A549 (cell line): ENCODE results near the gene HOXD11. TPM values are rescaled to one million over a fixed set of nuclear protein-coding genes. Genes with fewer than 3 reads are reported as not detected.

Source experiments
- ATAC-seq, 2 experiments: fragments of 200-7000 bp in 1 of 2; fragments of >200 bp in 1 of 2; cut with Nextera tagmentation in 1 of 2; cut with Tn5 transposase in 1 of 2; 3 replicates each; pipeline versions ENCODE4 v1.8.0 to v1.9.1; 2018 to 2020; ENCODE audit warnings: mild to moderate bottlenecking in 1 of 2, moderate library complexity in 1 of 2
- CTCF ChIA-PET: fragments of 300-600 bp; sonication (Branson Sonifier 250); formaldehyde crosslinking; extraction: SDS; loops from one replicate; lab custom pipeline; 2021; ENCODE audit warnings: antibody characterized with exemption, inconsistent platforms; lab: Yijun Ruan, JAX
- POLR2A ChIA-PET: fragments of 350-600 bp; formaldehyde crosslinking; extraction: SDS; loops from one replicate; lab custom pipeline; 2021; ENCODE audit warnings: antibody characterized with exemption, inconsistent platforms; lab: Yijun Ruan, JAX
- DNase-seq, 2 experiments: peaks; one replicate each; pipeline versions ENCODE4 v3.0.0 to v3.0.0-alpha.2; 2011 to 2016; ENCODE audit warnings: low read depth in 1 of 2, low spot score in 1 of 2
- FAIRE-seq: peaks from 2 replicates; lab custom pipeline; 2011; peaks lifted over from hg19 to GRCh38; lab: Jason Lieb, UNC
- H3K27ac ChIP-seq, 2 experiments: fragments of >200 bp; sonication (Bioruptor Twin); formaldehyde crosslinking; 3 replicates each; pipeline ENCODE4 v1.5.1; 2016 to 2017
- H3K4me1 ChIP-seq: fragments of >200 bp; sonication (Bioruptor Twin); formaldehyde crosslinking; 3 replicates; pipeline ENCODE4 v1.6.1; 2016
- H3K4me2 ChIP-seq: fragments of >200 bp; sonication (Bioruptor Twin); formaldehyde crosslinking; 3 replicates; pipeline ENCODE4 v1.6.1; 2016
- H3K4me3 ChIP-seq: fragments of >200 bp; sonication (Bioruptor Twin); formaldehyde crosslinking; 3 replicates; pipeline ENCODE4 v1.5.1; 2016
- H3K9me3 ChIP-seq: fragments of >200 bp; sonication (Bioruptor Twin); formaldehyde crosslinking; 3 replicates; pipeline ENCODE4 v1.6.1; 2016
- CBX2 ChIP-seq: fragments of 200-600 bp; sonication (generic); IDR thresholded peaks from 2 replicates; pipeline ENCODE4 v1.6.1; 2016; ENCODE audit warnings: low read depth, mild to moderate bottlenecking, borderline replicate concordance
- CHD2 ChIP-seq: fragments of 150-350 bp; IDR thresholded peaks from 2 replicates; pipeline ENCODE4 v1.6.1; 2014; ENCODE audit warnings: low read length; ENCODE audit not compliant: partially characterized antibody
- EHMT2 ChIP-seq: fragments of 200-600 bp; sonication (generic); IDR thresholded peaks from 2 replicates; pipeline ENCODE4 v1.6.1; 2016; ENCODE audit warnings: antibody characterized with exemption, low read depth, mild to moderate bottlenecking, moderate library complexity
- FOSB ChIP-seq: fragments of 250-450 bp; sonication (Bioruptor Pico); IDR thresholded peaks from 2 replicates; pipeline ENCODE4 v1.5.0; 2020; ENCODE audit warnings: mild to moderate bottlenecking, moderate library complexity
- GATA3 ChIP-seq: IDR thresholded peaks from 2 replicates; pipeline ENCODE4 v1.6.1; 2012; ENCODE audit warnings: borderline replicate concordance
- HOXB13 ChIP-seq: fragments of 250-450 bp; sonication (Bioruptor Pico); IDR thresholded peaks from 2 replicates; pipeline ENCODE4 v1.5.0; 2020; ENCODE audit warnings: low read depth, mild to moderate bottlenecking, moderate library complexity
- KDM5A ChIP-seq: fragments of 200-600 bp; sonication (generic); IDR thresholded peaks from 2 replicates; pipeline ENCODE4 v1.6.1; 2016; ENCODE audit warnings: antibody characterized with exemption, mild to moderate bottlenecking
- NPAS2 ChIP-seq: fragments of 250-450 bp; sonication (Bioruptor Pico); IDR thresholded peaks from 2 replicates; pipeline ENCODE4 v1.8.0; 2022; ENCODE audit warnings: mild to moderate bottlenecking, moderate library complexity, borderline replicate concordance
- PHF8 ChIP-seq: fragments of 200-600 bp; sonication (generic); IDR thresholded peaks from 2 replicates; pipeline ENCODE4 v1.6.1; 2016; ENCODE audit warnings: low read depth, mild to moderate bottlenecking, antibody characterized with exemption, moderate library complexity, borderline replicate concordance
- RAD21 ChIP-seq, 2 experiments: fragments of >200 bp in 1 of 2; sonication (Bioruptor Twin) in 1 of 2; formaldehyde crosslinking in 1 of 2; IDR thresholded peaks in 1 of 2; conservative IDR thresholded peaks in 1 of 2; 2 replicates in 1 of 2; 3 replicates in 1 of 2; pipeline ENCODE4 v1.6.1; 2012 to 2018; ENCODE audit warnings: inconsistent platforms in 1 of 2
- RNF2 ChIP-seq: fragments of 200-600 bp; sonication (generic); IDR thresholded peaks from 2 replicates; pipeline ENCODE4 v1.6.1; 2016; ENCODE audit warnings: low read depth, mild to moderate bottlenecking, antibody characterized with exemption, moderate library complexity, borderline replicate concordance
- ZNF302 ChIP-seq: fragments of 250-450 bp; sonication (Bioruptor Pico); IDR thresholded peaks from 2 replicates; pipeline ENCODE4 v1.9.0; 2021; ENCODE audit warnings: inconsistent platforms, mild to moderate bottlenecking, moderate library complexity
- ZSCAN20 ChIP-seq: fragments of 250-450 bp; sonication (Bioruptor Pico); IDR thresholded peaks from 2 replicates; pipeline ENCODE4 v1.8.0; 2022; ENCODE audit warnings: mild to moderate bottlenecking, moderate library complexity
- WGBS: methylation state at CpG from one replicate; pipeline ENCODE4 v1.1.6; 2017; ENCODE audit errors: missing lambda C conversion rate; 5-methylcytosine and 5-hydroxymethylcytosine counted together
- polyA plus RNA-seq, 4 experiments: library from polyadenylated mRNA; depleted of rRNA in 3 of 4; stranded (reverse); fragments of >200 nt; fragmentation: RNase III in 1 of 4; extraction: RNeasy Plus Mini Kit Qiagen cat#74134 plus additional on column Dnase treatment in 1 of 4; gene quantifications; 2 replicates in 3 of 4; 3 replicates in 1 of 4; pipeline ENCODE4 v1.2.3, GENCODE V29; 2011 to 2017
- TF ChIP-seq, protein P1 (sequence below): IDR thresholded peaks from 2 replicates; pipeline ENCODE4 v1.6.1; 2012; ENCODE audit warnings: low read depth, borderline replicate concordance
- TF ChIP-seq, protein P2 (sequence below): fragments of 150-350 bp; IDR thresholded peaks from 2 replicates; pipeline ENCODE4 v1.6.1; 2014; ENCODE audit warnings: low read depth, mild to moderate bottlenecking, low read length
- TF ChIP-seq, protein P3 (sequence below): fragments of >200 bp; sonication (Bioruptor Twin); formaldehyde crosslinking; IDR thresholded peaks from 3 replicates; pipeline ENCODE4 v1.5.1; 2016

Gene HOXD11
- polyA plus RNA-seq, 2 of the 4 experiments (the other 2 are of a cell fraction), result 2.6 to 4.8 TPM

DNA sequence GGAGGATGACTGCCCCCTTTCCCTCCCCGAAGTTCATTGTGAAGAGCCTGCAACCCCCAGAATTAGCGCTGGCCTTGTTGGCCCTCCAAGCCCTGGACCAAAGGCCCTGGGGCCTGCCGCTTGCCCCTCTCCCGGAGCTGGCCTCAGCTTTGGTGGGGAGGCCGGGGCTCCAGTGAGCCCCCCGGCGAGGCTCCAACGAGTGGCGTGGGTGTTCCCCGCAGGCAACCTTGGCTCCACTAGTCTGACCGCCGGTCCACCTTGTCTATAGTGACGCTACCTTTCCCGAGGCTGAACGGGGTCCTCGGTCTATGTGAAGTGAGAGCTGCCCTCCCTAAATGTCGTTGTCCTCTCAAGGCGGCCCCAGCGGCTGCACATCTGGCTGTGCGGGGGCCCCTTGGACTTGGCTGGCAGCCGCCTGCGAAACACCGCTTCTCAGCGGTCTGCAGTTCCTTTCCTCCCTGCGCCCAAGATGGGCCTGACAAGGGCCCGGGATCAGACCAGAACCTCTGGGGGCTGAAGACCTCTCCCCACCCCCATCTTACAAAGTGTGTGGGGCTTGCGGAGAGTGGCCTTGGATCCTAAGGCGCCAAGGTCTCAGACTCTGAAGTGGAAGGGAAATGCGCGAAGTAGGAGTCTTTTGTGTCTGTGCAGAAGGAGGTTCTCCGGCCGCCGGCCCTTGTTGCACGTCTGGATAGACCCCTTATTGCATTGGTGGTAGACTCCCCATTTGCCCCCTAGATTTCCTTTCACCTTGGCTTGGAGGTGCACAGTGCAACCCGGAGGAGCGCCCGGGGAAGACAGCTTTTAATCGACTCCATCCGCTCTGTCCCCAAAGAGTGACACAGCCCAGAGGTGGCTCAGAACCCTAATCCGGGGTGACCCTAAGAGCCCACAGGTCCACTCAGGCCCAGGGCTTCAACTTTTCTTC lies 5.6 kb downstream of the HOXD11 start:
- CTCF ChIA-PET, result interaction anchor here (0.6 to 3.7 kb wide), 9 partner anchors 8 to 542 kb away, joined by 3 to 36 read pairs (median 7); partner anchors contain the start of gene HOXD9
- no peaks in the 10 kb centered on the region for H3K9me3 ChIP-seq
- H3K27ac ChIP-seq, result no peak overlapping the region
- POLR2A ChIA-PET, result no interaction called here
- H3K4me1 ChIP-seq, result peaks cover 4% of the 10 kb centered on the region; the same call in 2 of the 3 replicates
- ATAC-seq, result no peak
- no peak for DNase-seq
- TF ChIP-seq HOXB13 (no peak), GATA3 (no peak), KDM5A (no peak), CHD2 (no peak), FOSB (no peak), ZSCAN20 (no peak), PHF8 (no peak), RAD21 (conservative IDR thresholded peaks at IDR 0.05 in 1 of 2, IDR thresholded peaks at IDR 0.05 in 1 of 2) (no peak), EHMT2 (no peak), ZNF302 (CRISPR knock-in tag) (no peak), RNF2 (no peak)
- TF ChIP-seq, protein P1, sequence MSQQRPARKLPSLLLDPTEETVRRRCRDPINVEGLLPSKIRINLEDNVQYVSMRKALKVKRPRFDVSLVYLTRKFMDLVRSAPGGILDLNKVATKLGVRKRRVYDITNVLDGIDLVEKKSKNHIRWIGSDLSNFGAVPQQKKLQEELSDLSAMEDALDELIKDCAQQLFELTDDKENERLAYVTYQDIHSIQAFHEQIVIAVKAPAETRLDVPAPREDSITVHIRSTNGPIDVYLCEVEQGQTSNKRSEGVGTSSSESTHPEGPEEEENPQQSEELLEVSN, result no peak
- TF ChIP-seq, protein P2, sequence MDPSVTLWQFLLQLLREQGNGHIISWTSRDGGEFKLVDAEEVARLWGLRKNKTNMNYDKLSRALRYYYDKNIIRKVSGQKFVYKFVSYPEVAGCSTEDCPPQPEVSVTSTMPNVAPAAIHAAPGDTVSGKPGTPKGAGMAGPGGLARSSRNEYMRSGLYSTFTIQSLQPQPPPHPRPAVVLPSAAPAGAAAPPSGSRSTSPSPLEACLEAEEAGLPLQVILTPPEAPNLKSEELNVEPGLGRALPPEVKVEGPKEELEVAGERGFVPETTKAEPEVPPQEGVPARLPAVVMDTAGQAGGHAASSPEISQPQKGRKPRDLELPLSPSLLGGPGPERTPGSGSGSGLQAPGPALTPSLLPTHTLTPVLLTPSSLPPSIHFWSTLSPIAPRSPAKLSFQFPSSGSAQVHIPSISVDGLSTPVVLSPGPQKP, result no peak
- TF ChIP-seq, protein P3, sequence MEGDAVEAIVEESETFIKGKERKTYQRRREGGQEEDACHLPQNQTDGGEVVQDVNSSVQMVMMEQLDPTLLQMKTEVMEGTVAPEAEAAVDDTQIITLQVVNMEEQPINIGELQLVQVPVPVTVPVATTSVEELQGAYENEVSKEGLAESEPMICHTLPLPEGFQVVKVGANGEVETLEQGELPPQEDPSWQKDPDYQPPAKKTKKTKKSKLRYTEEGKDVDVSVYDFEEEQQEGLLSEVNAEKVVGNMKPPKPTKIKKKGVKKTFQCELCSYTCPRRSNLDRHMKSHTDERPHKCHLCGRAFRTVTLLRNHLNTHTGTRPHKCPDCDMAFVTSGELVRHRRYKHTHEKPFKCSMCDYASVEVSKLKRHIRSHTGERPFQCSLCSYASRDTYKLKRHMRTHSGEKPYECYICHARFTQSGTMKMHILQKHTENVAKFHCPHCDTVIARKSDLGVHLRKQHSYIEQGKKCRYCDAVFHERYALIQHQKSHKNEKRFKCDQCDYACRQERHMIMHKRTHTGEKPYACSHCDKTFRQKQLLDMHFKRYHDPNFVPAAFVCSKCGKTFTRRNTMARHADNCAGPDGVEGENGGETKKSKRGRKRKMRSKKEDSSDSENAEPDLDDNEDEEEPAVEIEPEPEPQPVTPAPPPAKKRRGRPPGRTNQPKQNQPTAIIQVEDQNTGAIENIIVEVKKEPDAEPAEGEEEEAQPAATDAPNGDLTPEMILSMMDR, result no peak
- 87% methylated on average over 23 of the region's 40 CpGs for WGBS
- no peak overlapping the region for H3K4me3 ChIP-seq
- FAIRE-seq, result no peak
- no peak overlapping the region for H3K4me2 ChIP-seq

DNA sequence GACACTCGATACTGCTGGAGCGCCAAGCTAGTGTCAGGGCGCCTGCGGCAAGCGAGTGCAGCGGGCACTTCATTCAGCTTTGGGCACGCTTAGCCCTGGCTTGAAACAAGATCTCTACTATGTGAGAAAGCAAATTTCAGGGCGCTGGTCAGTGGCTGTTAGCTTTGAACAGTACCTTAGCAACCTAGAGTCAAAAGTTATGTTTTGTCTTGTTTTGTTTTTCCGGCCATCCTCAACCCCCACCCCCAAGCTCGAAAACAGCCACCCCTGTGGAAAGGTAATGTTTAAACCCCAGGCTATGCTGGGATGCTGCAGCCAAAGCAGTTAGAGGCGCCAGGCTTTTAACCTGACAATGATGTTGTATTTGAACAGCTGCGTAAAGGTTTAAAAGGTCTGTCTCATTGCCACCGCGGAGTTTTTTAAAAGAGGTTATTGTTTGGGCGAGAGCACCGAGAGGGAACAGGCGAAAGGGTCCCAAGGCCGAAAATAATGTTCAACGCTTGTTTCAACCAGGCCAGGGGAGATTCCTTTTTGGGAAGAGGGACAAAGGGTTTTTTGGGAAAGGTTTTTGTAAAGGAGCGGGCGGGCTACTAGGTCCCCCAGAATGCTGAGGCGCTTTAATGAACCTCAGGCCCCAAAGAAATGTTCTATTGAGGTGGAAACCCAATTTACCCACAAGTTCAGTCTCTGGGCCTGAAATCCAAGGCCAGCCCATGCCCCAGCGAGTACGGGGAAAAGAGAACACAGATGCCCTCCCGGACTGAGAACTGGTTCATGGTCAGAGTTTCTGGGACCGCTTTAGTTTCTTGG lies 7.2 kb downstream of the HOXD11 start:
- DNase-seq, result no peak
- Histone ChIP-seq H3K4me1 (peaks cover 3% of the 10 kb centered on the region; the same call in 1 of the 3 replicates), H3K4me2 (no peak overlapping the region), H3K4me3 (no peak overlapping the region)
- CTCF ChIA-PET, result interaction anchor here (0.6 to 2.7 kb wide), 8 partner anchors 10 to 540 kb away, joined by 3 to 12 read pairs (median 6); no protein-coding TSS in a partner anchor
- TF ChIP-seq NPAS2 (CRISPR knock-in tag), result no peak
- TF ChIP-seq, protein P2, result no peak
- no peak for TF ChIP-seq CBX2
- TF ChIP-seq, all 56 proteins: peak for 0
- Histone ChIP-seq H3K9me3 (no peaks in the 10 kb centered on the region), H3K27ac (no peak overlapping the region)
- FAIRE-seq (no peak), ATAC-seq (no peak)
- WGBS, result 88% methylated on average over 26 of the region's 26 CpGs
- POLR2A ChIA-PET, result no interaction called here
